Muscle of arm (tissue), 14 donors: ENCODE measurements around the gene IL12B. TPM values are rescaled to one million over a fixed set of nuclear protein-coding genes. Genes with fewer than 3 reads are reported as not detected.
"Not testable (repeated sequence)": the region's sequence is repeated elsewhere in the genome, so short reads cannot be mapped to it uniquely, and the experiment has no call there.

ENCODE experiments used
- DNase-seq: peaks from one replicate; pipeline ENCODE4 v3.0.0-alpha.2; 2013
- long read RNA-seq, 11 donors: transcript quantifications; one replicate each; lab custom pipeline, GENCODE V29; 2026
- polyA plus RNA-seq, 12 donors: library from polyadenylated mRNA; unstranded; fragments of 120-200 nt; gene quantifications; one replicate each; pipeline ENCODE4 v1.2.1, GENCODE V29; 2013; ENCODE audit not compliant: insufficient read length in 12 of 12

Gene IL12B
- under 1 TPM in 2 of 12 donors, not detected in 10; 0.06 to 0.12 TPM for polyA plus RNA-seq
- long read RNA-seq, donor 1, result 0 reads
- long read RNA-seq, donor 2, result 0 reads
- long read RNA-seq, donor 3, result 0 reads
- long read RNA-seq, donor 4, result 0 reads
- long read RNA-seq, donor 5, result 0 reads
- long read RNA-seq, donor 6, result 0 reads
- long read RNA-seq, donor 7, result 0 reads
- long read RNA-seq, donor 8, result 0 reads
- long read RNA-seq, donor 9, result 0 reads
- long read RNA-seq, donor 10, result 0 reads
- long read RNA-seq, donor 11, result 0 reads

DNA sequence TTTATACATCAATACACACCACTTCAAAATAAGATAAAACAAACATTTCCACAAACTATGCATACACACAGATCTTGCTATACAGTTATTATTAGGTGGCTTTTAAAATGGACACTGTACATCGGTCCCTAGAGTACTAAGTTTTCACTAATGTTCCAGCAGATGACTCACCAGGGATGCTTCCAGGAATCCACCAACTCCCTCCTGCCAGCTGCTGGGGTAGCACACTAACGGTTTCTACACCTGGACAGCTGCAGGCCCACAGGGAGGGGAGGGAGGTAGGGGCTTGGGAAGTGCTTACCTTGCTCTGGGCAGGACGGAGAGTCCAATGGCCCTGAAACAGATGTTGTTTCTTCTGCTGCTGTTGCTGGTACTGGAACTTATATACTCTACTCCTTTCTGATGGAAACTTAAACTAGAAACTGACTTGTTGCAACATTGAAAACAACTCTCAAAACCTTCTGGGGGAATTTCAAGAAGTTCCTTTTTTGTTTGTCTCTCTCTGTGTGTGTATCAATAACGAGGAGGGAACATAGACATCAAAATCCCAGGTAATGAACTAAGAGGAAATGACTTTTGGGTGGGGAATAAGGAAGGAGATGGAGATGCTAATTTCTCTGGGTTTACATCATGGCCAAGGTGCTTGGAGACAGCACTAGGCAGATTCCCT, at the start of gene IL12B:
TSS of gene IL12B (minus strand) at position 357 of the 670 bp plus-strand sequence. CDS start 3,705 bp downstream, outside the sequence.
- DNase-seq, result no peak

DNA sequence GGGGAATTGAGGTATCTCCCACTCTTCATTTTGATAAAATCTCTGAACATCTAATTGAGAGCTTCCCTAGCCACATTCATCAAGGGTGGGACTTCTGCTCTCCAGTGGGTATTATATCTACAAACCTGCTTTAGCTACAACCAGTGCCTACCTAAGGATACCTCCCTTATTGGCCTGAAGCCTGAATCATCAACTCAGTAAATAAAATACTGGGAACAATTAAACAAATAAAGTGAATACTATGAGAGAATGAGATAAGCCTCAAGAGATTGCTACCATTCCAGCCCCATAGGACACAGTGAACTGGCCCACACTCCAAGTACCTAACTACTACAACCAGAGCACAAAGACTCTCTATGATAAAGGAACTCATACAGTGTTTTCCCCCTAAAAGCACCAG, 47.4 kb upstream of the IL12B start:
- no peak for DNase-seq

DNA sequence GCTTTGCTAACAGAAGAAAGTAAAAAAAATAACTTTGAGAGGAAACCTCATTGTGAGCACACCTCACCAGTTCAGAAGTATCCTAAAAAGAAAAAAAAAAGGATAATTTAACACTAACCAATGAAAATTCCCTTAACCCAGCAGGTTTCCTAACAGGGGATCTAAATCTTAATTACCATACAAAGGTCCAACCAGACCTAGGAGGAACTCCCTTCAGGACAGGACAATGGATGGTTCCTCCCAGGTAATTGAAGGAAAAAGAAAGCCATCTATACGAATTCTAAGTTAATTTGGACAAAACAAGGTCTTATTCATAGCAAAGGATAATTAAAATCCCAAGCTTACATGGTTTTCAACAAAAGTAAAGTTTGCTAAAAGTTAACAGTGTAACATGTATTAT, 37.6 kb upstream of the IL12B start:
- DNase-seq, result not testable (repeated sequence)

DNA sequence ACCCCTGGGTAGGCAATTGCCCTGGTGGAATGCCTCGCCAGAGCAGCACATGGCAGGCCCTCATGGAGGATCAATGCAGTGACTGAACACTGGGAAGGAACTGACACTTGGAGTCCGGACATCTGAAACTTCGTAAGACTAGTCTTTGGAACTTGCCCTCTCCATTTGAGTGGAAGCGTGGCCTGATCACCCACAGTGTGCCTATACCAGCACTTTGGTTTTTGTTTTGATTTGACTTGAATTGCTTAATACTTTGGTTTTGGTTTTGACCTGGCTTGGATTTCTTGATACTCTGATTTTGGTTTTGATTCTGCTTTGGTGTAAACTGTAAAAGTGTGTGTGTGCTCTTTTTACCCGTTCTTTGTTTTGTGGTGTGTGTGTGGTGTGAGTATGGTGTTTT, 36.5 kb upstream of the IL12B start:
- DNase-seq, result not testable (repeated sequence)

DNA sequence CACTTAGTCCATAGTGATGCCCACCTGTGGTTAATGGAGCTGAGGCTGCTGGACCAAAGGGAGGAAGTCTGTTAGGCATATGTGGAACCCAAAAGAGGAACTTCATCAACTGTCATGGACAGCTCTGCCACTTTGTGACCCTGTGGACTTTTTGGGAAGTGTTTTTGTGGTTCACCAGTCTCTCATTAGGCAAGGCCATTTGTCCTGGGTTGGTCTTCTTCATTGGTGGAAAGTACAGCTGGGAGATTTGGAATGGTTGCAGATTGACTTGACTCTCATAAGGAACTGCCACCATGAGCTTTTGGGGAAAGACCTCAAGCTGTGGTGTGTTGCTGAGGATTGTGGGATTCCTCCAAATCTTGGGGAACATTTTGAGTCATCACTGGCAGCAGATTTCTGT, 31.9 kb upstream of the IL12B start:
- no peak for DNase-seq

DNA sequence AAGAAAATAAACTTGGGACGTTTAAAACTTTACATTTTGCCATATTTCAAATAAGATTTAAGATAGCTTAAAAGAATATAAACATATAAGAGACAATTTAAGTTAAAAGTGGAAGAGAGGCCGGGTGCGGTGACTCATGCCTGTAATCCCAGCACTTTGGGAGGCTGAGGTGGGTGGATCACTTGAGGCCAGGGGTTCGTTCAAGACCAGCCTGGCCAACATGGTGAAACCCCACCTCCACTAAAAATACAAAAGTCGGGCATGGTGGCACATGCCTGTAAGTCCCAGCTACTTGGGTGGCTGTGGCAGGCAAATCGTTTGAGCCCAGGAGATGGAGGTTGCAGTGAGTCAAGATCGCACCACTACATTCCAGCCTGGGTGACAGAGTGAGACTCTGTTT, 29.6 kb upstream of the IL12B start:
- DNase-seq, result not testable (repeated sequence)

DNA sequence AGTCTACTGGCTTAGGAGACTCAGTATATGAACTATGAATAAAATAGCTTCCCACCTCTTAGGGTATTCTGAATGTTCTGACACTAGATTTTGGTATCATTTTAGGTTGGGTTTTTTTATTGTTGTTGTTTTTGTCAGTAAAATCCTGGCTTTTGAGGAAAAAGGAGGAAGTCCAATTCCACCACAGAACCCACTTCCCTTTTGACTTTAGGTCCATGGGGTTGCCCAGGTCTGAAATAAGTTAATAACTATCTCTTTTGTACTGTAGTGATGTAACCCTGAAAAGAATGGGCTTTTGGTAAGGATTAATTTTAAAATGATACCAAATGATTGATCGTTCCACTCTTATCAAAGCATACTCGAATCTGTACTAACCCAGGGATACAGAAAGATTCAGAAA, 29.1 kb upstream of the IL12B start:
- no peak for DNase-seq

DNA sequence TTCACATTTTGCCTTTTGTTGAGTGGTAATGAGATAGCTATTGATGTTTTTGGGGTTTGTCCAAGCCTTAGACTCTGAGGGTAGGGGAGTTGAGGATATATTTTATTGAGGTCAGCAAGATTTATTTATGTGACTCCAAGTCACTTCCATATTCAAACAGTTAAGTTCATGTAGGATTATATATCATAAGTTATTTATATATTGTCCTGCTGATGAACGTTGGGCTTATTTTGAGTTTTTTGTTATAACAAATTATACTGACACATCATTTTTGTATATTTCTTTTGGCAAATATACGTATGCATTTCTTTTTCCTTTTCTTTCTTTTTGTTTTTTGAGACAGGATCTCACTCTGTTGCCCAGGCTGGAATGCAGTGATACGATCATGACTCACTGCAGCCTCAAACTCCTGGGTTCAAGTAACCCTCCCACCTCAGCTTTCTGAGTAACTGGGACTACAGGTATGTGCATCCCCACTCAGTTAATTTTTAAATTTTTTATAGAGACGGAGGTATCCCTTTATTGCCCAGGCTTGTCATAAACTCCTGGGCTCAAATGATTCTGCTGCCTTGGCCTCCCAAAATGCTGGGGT, 23.5 kb upstream of the IL12B start:
- DNase-seq, result no peak

DNA sequence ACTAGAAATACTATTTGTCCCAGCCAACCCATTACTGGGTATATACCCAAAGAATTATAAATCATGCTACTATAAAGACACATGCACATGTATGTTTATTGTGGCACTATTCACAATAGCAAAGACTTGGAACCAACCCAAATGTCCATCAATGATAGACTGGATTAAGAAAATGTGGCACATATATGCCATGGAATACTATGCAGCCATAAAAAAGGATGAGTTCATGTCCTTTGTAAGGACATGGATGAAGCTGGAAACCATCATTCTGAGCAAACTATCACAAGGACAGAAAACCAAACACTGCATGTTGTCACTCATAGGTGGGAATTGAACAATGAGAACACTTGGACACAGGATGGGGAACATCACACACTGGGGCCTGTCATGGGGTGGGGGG, 20.4 kb upstream of the IL12B start:
- DNase-seq, result not testable (repeated sequence)

DNA sequence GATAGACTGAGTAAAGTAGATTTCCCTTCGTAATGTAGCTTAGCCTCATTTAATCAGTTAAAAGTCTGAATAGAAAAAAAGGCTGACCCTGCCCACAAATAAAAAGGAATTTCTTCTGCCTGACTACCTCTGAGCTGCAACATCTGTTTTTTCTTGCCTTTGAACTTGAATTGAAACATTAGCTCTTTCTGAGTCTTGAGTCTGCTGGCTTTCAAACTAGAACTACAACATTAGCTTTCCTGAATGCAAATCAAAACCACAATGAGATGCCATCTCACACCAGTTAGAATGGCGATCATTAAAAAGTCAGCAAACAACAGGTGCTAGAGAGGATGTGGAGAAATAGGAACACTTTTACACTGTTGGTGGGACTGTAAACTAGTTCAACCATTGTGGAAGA, 19.9 kb upstream of the IL12B start:
- DNase-seq, result not testable (repeated sequence)

DNA sequence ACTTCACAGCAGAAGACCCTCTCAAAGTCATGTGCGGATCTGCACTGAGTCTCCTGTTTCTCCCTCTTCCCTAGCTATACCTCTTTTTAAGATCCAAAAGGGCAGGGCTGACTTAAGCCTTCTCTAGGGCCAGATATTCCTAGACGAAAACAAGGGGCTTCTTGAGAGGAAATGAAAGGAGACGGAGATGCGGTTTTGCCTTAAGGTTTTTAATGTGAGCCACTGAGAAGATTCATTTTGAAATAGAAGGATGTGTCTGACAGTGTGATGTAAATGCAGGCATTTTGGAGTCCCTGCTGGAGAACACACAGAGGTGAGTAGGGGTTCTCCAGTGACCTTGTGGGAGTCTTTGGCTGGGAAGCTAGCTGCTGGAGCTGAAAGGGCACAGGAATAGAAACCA, 15.6 kb upstream of the IL12B start:
- no peak for DNase-seq

DNA sequence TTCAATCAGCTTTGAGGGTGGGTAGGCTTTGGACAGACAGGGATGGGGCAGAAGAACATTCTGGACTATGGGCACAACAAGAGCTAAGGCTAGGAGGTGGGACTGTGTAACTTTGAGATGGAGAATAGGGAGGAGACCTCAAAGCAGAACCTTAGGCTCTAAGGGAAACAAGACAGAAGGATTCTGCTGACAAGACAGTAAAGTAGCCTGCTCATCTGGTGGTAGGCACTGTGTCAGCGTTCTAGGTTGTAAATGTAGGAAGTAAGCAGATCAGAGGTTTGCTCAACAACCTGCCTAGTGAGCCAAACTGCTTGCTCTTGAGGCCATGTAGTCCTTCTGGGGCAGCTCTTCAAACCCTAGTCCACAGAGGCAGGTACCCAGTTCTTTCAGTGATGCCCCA, 15.0 kb upstream of the IL12B start:
- no peak for DNase-seq

DNA sequence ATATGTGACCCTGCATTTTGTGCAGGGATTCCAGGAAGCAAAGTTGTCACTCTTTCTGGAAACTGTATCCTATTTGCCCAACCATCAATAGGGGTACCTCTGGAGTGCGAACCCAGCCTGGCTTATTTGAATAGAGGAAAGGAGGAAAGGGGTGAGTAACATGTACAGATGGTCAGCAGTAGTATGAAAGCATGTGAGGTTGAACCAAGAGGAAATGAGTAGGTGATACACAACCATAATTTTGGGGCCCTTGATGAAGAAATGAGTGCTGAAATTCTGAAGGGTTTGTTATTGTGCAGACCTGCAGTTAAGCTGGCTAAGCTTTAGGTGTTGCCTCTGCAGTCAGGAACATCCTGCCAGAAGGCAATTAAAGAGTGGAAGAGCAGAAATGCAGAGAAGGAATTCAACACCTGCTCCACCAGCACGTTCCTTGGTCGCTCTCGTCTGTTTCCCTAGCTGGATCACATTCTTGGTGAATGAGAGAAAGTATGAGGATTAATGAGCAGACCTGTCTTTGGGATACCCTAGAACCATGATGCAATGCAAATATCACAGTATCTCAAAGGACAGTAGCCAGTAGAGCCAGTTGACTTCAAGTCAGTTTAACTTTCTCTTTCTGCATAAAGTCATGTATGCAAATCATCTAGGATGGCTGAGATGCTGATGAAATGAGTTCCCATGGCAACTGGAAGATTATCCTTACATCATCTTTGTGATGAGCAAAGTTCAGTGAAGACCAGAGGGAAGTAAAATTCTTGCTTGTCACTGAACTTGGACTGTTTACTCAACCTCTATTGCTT, 13.2 kb upstream of the IL12B start:
- no peak for DNase-seq

DNA sequence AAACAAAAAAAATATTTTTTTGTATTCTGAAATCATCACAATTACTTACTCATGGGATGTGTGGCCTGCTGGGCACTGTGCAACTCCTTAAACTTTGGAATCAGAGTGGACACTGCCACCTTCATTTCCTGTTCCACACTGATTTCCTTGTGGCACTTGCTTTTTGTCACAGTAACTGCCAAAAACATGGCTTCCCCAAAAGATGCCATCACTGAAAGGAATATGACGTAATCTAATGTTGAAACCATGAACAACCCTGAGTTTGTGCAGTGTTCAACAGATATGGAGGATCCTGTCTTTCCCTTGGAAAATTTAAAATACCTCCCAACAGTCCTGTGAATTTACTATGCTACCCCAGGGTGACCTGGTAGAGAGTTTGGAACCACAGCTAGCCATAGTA, 12.6 kb upstream of the IL12B start:
- DNase-seq, result no peak

DNA sequence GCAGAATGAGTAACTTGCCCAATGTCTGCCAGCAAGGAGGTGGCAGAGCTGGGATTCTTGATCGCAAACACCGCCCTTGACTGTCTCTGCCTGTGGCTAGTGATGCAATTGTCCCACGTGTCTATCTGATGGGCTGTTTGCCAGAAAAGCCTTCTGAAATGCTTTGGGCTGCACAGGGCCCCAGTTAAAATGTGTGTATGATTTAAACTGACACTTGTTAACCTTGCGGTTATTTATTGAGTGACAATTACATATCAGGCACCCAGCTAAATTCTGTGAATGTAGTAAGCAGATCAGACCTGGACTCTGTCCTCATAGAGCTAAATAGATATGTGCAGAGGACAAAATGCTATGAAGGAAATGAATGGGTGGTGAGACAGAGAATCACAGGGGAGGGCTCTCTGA, 11.6 kb upstream of the IL12B start:
- peak; percentile 23 for DNase-seq

DNA sequence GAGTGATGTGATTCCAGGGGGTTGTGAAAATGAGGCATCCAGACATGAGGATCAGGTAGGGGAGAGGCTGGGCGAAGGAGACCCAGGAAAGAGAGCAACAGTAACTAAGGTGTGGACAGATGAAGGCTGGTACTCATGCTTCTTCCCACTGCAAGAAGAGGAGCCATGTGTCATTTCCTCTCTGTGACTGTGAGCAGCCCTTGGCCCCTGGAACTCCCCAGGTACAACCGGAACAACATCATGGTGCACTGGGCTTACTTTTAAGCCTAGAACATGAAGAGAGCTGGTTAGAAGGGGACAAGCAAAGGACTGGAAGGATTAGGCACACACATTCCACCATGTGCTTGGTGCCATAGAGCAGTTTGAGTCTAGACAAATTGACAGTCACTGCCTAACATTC, 10.9 kb upstream of the IL12B start:
- DNase-seq, result no peak

DNA sequence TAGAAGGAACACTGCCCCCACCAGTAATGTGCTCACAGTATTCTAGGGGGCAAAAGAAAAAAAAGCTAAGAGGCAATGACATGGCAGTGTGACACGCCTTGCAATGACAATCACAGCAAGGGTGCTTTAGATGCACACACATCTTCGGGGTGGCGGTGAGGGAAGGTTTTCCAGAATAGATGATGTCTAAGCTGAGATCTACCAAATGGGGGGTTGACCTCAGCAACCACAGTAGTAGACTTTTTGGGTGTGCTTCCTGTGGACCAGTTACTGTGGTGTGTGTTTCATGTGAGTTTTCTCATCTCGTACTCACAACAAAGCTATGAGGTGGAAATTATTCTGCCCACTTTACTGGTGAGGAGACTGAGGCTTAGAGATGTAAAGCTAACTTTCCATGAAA, 10.2 kb upstream of the IL12B start:
- DNase-seq, result no peak

DNA sequence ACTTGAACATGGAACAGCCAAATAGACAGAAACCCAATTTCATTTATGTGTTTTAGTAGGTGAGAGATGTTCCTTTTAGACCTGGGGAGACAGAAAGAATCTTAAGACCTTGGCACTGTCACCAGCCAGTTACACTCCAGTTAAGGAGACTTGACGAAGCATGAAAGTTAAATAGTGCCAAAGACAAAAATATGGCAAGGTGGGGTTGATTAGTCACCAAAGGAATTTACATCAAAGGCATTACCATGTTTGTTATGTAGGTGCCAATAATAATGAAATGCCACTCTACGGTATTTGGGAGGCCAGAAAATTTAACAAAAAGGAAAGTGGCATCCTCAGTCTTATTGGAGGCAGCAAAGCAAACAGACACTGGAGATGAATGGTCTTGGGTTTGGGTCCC, 9.2 kb upstream of the IL12B start:
- no peak for DNase-seq

DNA sequence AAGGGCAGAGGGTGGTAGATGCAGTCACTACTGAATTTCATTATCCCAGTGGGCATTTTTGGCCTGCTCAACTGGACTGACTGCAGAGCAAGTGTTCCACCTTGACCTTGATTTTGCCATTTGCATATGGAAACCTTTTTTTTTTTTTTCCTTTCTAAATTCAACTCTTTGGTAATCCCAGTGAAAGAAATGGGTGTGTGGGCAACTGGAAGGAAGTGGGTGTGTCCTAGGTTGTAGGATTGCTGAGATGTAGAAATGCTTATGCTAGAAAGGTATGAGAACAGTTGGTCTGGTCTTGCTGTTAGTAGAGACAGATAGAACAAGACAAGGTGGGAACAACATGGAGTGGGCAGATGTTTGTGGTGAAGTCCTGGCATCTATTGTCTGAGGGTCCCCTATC, 7.8 kb upstream of the IL12B start:
- DNase-seq, result no peak

DNA sequence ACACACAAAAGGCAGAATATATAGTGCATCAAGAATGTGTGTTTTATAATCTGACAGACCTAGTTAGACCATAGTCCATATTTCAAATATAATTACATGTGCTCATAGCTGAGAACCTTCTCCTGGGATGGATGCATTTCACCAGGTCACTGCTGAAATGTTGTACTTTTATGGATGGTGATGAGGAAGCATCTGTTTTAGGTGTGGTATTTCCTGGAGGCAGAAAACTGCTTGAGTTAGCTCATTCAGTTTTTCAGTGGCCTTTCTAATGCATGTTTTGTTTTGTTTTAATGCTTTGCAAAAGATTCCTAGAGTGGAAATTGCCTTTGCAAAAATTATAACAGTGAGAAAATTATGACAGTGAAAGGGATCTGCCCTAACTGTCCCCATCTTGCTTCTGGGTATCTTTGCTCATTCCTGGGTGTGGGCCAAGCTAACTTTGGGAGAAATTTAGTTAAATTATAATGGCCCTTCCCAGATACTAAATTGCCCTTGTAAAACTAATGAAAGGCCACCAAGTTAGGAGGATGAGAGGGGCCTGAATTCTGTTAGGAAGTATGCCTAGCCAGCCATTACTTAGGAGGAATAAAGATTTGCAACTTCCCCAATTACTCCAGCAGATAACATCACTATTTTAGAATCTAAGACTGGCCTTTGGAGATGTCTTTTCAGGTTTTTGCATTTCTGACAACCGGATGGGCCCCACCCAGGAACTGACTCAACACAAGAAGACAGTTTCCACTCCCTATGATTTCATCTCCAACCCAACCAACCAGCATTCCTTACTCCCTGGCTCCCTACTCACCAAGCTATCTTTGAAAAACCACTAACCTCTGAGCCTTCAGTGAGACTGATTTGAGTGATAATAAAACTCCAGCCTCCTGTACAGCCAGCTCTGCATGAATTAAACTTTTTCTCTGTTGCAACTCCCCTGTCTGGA, 7.0 kb upstream of the IL12B start:
- DNase-seq, result no peak

DNA sequence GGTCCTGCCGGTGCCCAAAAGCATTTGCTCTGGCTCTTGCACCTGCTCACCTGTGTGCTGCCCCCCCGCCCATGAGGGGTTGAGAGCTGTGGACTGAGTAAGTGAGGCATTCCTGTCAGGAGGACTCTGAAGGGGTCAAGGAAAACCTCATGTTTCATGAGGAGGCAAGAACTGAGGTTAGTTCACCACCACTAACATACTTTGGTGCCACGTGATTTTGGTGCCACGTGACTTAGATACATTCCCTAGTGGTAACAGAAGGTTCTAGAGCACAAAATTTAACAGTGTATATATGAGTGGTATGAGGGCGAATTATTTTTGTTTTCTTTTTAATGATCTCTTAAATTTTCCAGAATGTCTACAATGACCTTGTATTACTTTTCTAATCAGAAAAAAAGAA, 6.3 kb upstream of the IL12B start:
- DNase-seq, result no peak
